Astrocyte of the spinal cord (primary cell): ENCODE data around the gene CCDC148.
A peak's percentile ranks its signal among the peaks of the same experiment; 100 is the strongest.
"Not testable (repeated sequence)": the region's sequence is repeated elsewhere in the genome, so short reads cannot be mapped to it uniquely, and the experiment has no call there.

ENCODE experiments used
- DNase-seq: peaks from one replicate; pipeline ENCODE4 v3.0.0; 2011; ENCODE audit warnings: low read depth, low spot score
- H3K4me3 ChIP-seq: 2 replicates; pipeline ENCODE4 v1.5.1; 2011; ENCODE audit warnings: low read depth, mild to moderate bottlenecking, low read length, moderate library complexity
- CTCF ChIP-seq: IDR thresholded peaks from 2 replicates; pipeline ENCODE4 v1.5.1; 2012; ENCODE audit warnings: low read depth, mild to moderate bottlenecking, low read length, inconsistent platforms
- in situ Hi-C: cut with HindIII; loops from 2 replicates; pipeline ENCODE4 v1.10.0; 2017; ENCODE audit warnings: low sequenced_read_pairs

The CCDC148 gene

GRCh38 chr2:158378926-158379325 is 77.6 kb downstream of the CCDC148 start:
- no peak overlapping the region for H3K4me3 ChIP-seq
- TF ChIP-seq CTCF: no peak
- in situ Hi-C loops: no loop called here
- DNase-seq: no peak

GRCh38 chr2:158366342-158366741 is 90.2 kb downstream of the CCDC148 start:
- no peak for TF ChIP-seq CTCF
- H3K4me3 ChIP-seq: no peak overlapping the region
- in situ Hi-C loops: no loop called here

GRCh38 chr2:158359846-158360245 is 96.7 kb downstream of the CCDC148 start:
- peak; percentile 38 for DNase-seq
- in situ Hi-C loops: no loop called here

More at GRCh38 chr2:158366342-158366741, 90.2 kb downstream of the CCDC148 start:
- no peak for DNase-seq

GRCh38 chr2:158357699-158358098 is 98.9 kb downstream of the CCDC148 start:
- in situ Hi-C loops: no loop called here
- no peak overlapping the region for H3K4me3 ChIP-seq
- DNase-seq: no peak
- TF ChIP-seq CTCF: no peak

More at GRCh38 chr2:158359846-158360245, 96.7 kb downstream of the CCDC148 start:
- TF ChIP-seq CTCF: no peak
- no peak overlapping the region for H3K4me3 ChIP-seq

- DNase-seq: no peak
- H3K4me3 ChIP-seq: no peak overlapping the region
- in situ Hi-C loops: no loop called here
- no peak for TF ChIP-seq CTCF
These were observed 99.4 kb downstream of the CCDC148 start for GRCh38 chr2:158357122-158357521.

GRCh38 chr2:158351466-158351816 is 105.1 kb downstream of the CCDC148 start:
- in situ Hi-C loops, H3K4me3 ChIP-seq: not testable (repeated sequence)

GRCh38 chr2:158350751-158351465 is 105.6 kb downstream of the CCDC148 start:
- H3K4me3 ChIP-seq, in situ Hi-C loops, DNase-seq: not testable (repeated sequence)

More at GRCh38 chr2:158351466-158351816, 105.1 kb downstream of the CCDC148 start:
- not testable (repeated sequence) for DNase-seq
